ENCODE measurements around the gene FGFR1OP2.
"Not testable (repeated sequence)": the region's sequence is repeated elsewhere in the genome, so short reads cannot be mapped to it uniquely, and the experiment has no call there.

Gene FGFR1OP2

DNA sequence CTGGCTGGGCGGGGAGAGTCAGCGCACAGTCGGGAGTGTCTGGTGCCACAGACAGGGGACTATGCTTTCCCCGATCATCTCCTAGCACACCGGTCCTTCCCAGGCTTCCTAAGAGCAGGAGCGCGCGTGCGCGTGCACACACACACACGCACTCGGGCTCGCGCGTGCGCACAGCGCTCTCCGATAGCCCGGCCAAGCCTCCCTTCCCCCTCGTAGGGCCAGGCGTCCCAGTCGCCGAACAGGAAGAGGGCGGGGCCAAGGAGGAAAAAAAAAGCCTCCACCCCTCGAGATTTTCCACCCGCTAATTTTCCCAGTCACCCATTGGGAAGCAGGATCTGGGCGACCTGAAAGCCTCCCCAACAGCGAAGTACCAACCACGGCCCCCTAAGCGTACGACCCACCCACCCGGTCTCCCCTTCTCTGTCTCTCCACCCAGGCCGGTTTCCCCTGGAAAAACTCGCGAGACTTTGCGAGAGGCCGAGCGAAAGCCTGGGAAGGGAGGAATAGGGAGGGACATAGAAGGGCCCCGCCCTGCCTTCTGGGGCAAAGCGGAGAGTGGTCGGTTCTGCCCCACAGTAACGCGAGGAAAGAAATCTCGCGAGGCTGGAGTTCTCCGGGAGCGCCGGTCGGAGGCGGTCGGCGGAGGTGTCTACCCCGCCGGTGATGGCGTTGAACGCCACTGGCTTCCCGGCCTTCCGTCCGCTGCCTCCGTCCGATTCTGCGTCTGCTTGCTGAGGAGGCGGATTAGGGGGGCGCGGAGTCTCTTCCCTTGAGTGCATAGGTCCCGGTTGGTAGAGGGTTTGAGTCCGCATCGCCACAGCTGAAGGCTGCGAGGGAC is at the start of gene FGFR1OP2, which contains the start of gene INTS13:
FGFR1OP2 (plus strand) TSS at position 608 of the 838 bp plus-strand sequence. CDS start 15,689 bp downstream, outside the sequence.
INTS13 (minus strand) TSS at position 119 of the 838 bp plus-strand sequence. CDS start 1,178 bp downstream, outside the sequence.
- peak; percentile 82 for DNase-seq (ENCODE audit: low read depth)

- DNase-seq (ENCODE audit: low read depth) = no peak
These were observed 47.5 kb upstream of the FGFR1OP2 start for GRCh38 chr12:26890784-26891183.

DNA sequence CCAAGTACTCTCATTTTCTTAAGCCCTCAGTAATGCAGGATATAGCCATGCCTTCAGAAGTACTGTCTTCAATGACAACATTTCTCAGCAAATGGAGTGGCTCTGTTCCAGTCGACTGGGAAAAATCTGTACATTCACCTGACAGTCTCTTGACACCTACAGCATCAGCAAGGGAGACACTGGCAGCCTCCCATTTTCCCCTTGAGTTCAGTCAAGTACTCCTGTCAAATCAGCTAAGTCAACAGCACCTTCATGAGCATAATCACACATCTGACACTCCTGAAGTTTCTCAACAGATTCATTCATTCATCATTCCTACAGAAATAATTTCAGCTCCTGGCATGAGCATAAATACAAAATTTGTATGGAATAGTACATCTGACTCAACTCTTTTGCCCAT is 46.6 kb upstream of the FGFR1OP2 start:
- no peak for DNase-seq (ENCODE audit: low read depth)

DNA sequence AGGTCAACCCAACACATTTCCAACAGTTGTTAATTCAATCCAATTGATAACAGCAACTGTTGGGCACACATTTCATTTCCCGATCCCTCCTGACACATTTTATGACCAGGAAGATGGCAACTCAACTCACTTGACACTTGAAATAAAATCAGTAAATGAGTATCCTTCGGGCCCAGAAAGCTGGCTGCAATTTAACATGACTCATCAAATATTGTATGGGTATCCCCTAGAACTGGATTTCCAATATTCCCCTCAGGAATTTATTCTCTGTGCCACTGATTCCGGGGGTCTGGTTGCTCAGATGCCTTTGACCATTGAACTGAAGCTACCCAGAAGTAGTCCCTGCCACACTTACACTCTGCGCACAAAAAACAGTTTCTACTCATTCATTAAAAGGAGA is 42.6 kb upstream of the FGFR1OP2 start:
- no peak for DNase-seq (ENCODE audit: low read depth)

- DNase-seq (ENCODE audit: low read depth) = no peak
These were observed 41.4 kb upstream of the FGFR1OP2 start for GRCh38 chr12:26896913-26897312.

GRCh38 chr12:26903396-26903795 is 34.9 kb upstream of the FGFR1OP2 start:
- DNase-seq (ENCODE audit: low read depth) = not testable (repeated sequence)

GRCh38 chr12:26906024-26906423 is 32.2 kb upstream of the FGFR1OP2 start:
- no peak for DNase-seq (ENCODE audit: low read depth)

- no peak for DNase-seq (ENCODE audit: low read depth)
These were observed 31.6 kb upstream of the FGFR1OP2 start for GRCh38 chr12:26906704-26907103.

DNA sequence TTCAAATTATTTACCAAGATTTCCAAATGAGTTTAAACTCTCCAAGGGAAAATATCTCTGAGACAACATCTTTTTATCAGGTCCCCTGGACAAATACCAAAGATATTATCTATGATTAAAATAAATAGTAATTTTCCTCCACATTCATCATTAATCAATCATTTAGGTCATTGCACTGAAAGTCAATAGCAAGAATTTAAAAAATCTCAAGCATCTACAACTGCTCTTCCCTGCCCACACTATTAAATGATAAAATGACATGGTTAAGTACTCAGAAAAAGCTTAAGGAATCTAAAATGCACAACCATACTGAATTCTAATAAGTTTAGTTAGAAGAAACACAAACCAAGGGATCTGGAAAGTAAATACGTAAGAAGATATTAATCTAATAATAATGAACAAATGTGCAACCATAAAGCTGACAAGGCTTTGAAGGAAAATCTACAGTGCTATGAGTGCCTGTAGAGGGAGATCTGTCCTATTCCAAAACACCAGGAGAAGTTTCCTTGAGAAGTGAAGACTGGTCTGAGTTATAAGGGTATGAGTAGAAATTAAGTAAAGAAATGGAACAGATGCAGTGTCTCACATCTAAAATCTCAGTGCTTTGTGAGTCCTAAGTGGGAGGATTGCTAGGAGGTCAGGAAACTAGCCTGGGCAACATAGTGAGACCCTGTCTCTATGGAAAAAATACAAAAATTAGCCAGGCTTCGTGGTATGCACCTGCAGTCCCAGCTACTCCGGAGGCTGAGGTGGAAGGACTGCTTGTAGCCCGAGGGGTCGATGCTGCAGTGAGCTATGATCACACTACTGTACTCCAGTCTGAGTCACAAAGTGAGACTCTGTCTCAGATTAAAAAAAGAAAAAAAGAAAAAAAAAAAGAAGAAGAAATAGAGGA is 19.7 kb upstream of the FGFR1OP2 start:
- no peak for DNase-seq (ENCODE audit: low read depth)

- DNase-seq (ENCODE audit: low read depth) = no peak
These were observed 19.1 kb upstream of the FGFR1OP2 start for GRCh38 chr12:26919216-26919555.

- DNase-seq (ENCODE audit: low read depth) = no peak
These were observed 16.4 kb upstream of the FGFR1OP2 start for GRCh38 chr12:26921886-26922285.

- no peak for DNase-seq (ENCODE audit: low read depth)
These were observed 9.6 kb upstream of the FGFR1OP2 start for GRCh38 chr12:26928661-26929060.

- DNase-seq (ENCODE audit: low read depth) = no peak
These were observed 8.7 kb upstream of the FGFR1OP2 start for GRCh38 chr12:26929590-26929989.

DNA sequence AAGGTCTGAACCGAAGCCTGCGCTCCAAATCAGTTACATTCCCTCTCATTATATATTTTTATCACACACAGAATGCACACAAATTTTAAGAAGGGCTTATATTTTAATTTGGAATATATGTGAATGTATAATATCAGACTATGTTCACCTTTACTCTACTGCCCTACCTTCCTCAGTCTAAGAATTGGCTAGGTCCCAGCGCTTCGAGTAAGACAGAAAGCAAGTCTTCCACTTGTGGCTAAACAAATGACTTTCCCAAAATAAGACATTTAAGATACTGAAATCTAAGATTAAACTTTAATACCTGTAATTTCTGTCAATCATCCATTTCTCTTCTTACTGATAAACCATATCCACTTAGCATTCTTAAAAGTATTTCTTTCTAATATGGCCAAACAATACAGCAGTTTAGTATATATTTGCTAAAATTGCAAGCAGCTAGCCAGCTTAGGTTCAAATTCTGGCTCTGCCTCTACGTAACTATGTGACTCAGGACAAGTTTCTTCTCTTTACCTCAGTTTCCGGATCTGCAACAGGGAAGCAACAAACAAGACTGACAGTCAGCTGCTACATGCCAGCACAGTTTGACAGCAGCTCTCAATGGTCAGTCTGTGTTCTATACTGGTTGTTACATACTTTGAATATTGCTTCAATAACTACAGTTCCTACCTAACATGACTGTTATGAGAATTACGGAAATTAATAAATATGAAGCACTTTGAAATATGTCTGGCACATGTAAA is 2.5 kb upstream of the FGFR1OP2 start:
- DNase-seq (ENCODE audit: low read depth) = no peak

DNA sequence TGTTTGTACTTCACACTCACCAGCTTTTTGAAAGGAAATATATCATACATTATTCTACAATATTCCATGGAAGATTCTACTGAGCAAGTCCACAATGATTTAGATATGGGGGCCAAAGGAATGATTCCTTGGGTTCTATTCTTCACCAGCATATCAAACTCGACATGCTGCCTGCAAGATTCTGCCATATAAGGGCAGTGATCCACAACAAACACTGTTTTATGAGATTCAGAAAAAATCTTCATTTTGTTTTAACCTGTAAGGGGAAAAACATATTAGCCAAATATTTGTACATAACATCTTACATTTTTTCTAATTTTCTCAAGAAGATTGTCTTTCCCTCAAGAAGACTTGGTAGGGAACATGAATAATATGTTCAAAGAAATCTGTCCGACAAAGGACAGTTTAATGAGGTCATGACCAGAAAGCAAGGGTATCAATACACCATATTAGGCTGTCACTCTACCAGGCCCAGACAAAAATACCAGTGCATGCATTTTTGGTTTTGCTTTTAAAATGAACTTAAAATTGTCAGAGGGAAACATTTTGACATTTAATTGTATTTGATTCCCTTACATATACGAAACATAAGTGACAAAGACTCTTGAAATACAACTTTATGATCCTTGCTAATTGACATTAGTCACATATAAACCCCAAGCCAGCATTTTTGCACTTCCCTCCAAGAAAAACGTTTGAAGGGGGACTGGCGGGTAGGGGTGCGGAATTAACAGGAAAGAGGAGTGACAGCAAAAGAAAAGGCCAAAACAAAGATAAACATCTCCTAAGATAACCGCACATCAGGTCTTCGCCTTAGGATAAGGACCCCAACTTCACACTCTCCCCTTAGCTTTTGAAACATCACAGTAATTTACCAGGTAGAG is 1.5 kb upstream of the FGFR1OP2 start:
- DNase-seq (ENCODE audit: low read depth) = no peak

GRCh38 chr12:26937443-26937862 is 817 bp upstream of the FGFR1OP2 start:
- no peak for DNase-seq (ENCODE audit: low read depth)

GRCh38 chr12:26938701-26939062 is 412 bp downstream of the FGFR1OP2 start:
- DNase-seq (ENCODE audit: low read depth) = no peak

DNA sequence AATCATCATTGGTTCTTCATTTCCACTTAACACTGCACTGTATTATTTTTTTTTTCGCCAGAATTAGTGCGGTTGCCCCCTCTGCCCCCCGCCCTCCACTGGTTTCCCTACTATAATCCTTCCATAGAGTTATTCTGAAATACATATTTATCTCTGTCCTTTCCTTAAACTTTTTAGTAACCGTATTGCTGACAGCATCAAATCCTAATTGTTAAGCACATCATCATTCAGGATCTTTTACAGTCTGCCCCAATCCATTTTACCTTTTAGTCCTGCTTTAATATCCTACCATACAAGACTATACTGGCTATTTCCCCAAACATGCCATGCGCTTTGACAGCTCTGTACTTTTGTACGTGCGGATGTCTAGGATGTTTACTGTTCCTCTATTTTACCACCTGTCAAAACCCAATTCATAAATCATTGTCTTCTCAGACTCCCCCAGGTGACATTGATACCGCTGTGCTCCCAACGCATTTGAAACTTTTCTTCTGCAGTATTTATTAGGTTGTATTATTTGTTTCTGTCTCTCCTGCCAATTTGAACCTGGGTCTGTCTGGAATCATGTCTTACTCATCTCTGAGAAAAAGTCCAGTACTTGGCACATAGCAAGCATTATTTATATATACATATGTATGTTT is 1.0 kb downstream of the FGFR1OP2 start:
- no peak for DNase-seq (ENCODE audit: low read depth)

- no peak for DNase-seq (ENCODE audit: low read depth)
These were observed 1.7 kb downstream of the FGFR1OP2 start for GRCh38 chr12:26939953-26940352.

DNA sequence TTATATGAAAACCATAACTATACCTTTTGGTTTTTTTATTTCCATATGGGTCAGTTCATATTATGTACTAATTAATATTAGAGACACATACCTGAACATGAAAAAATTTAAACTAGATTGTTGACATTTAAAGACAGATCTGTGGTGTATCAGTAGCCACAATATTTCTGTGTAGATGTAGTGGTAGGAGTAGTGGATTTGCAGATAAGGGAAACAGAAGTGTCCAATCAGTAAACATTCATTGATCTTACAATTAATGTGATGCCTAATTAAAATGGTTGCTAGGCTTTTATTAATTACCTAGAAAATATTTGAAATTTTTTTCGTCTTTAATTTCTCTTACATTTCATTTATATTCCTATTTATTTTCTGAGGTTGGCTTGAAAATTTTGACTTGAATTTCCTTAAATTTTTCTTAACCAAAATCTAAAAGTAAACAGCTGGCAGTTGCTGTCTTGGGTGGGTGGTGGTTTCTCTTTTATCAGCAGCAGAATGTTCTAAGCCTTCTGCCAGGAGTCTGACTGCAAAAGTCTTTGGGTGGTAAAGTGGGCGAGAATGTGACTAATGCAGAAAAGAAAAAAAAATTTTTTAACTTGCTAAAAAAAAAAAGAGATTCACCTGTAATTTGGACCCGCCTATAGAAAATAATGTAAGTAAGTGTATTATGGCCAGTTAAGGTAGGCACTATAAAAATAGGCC is 2.4 kb downstream of the FGFR1OP2 start:
- no peak for DNase-seq (ENCODE audit: low read depth)
